Activated CD8-positive, alpha-beta memory T cell treated with anti-CD3 and anti-CD28 coated beads for 24 hours (primary cell): ENCODE results near the gene MBOAT2.
"Not testable (repeated sequence)": the region's sequence is repeated elsewhere in the genome, so short reads cannot be mapped to it uniquely, and the experiment has no call there.

Source experiments
- DNase-seq: peaks from one replicate; pipeline ENCODE4 v3.0.0-alpha.2; 2020

MBOAT2 gene

DNA sequence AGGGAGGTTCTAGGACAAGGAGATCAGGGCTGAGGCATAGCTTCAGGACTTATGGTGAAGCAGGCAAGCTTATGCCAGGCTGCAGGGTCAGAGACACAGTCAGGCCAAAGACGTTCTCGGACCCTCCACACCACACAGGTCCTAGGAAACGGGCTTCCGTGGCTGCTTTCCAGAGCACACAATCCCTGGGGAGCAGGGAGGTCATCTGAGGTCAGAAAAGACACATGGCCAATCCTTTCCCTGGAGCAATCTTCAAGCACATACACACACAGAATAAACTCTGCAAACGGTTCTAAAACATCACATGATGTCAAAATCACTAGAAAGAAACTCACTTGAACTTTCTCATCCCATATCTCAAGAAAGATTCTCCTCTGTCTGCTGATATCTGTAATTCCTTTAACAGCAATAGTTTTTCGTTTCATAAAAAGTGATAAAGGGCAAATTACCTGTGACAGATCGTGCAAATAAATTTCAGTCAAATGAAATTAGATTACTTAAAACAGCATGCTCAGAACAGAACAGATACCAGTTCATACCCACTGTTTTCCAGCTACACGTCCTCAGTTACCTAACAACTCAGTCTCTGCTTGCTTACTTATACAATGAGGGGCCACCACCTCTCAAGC is 63.9 kb downstream of the MBOAT2 start:
- DNase-seq = no peak

DNA sequence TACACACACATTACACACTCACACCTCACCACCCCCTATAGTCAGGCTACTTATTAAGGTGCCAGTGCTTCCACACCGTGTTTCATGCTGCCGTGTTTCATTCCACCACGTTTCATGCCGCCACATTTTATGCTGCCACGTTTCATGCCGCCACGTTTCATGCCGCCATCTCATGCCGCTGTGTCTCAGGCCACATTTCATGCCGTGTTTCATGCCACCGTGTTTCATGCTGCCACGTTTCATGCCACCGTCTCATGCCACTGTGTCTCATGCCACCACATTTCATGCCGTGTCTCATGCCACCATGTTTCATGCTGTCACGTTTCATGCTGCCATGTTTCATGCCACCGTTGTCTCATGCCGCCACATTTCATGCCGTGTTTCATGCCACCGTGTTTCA is 65.1 kb downstream of the MBOAT2 start:
- DNase-seq = no peak

DNA sequence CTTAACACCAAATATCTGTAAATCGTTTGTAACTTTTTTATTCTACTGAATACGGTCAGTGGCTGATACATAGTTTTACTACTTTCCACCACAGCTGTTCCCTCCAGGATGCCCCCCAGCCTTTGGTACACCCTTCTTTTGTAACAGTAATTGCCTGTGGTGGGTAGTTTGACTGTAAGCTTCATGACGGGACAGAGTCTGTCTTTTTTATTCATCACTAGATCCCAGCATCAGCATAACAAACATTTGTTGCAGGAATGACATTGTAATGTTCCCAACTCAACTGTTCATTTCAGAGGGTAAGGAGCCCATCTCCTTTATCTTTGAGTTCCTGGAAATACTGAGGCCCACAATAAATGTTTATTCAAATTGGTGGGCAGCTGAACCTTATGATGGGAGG is 67.5 kb downstream of the MBOAT2 start:
- no peak for DNase-seq

DNA sequence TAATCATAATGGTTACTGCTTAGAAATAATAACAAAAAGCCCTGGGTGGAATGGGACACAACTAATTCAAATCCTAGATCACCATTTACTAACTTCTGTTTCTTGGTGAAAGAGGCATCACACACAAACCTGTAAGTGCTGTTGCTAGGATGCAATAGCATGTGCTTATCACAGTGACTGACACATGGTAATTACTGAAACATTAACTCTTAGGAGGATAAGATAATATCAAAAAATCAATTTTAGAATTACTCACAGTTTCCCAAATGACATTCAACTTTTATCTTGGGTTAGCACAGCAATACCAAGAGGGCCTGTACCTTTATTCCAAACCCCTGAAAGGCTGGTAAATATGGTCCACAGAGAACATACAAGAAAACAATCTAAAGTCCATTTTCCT is 69.1 kb downstream of the MBOAT2 start:
- no peak for DNase-seq

DNA sequence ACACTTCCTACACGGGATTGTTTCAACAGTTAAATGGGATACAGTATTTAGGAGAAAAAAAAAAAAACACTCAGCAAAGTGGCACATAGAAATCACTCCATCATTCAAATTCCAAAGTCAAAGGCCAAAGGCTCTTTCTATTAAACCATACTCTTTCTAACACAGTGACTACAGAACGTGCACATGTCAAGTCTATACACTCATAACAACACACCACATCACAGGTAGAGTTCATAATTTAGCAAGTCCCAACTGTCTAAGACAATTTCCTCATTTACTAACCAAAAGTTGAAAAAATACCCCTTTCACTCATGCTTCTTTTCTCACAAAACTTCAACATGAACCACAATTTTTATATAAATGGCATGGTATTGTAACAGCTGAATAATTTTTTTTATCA is 70.8 kb downstream of the MBOAT2 start:
- no peak for DNase-seq

DNA sequence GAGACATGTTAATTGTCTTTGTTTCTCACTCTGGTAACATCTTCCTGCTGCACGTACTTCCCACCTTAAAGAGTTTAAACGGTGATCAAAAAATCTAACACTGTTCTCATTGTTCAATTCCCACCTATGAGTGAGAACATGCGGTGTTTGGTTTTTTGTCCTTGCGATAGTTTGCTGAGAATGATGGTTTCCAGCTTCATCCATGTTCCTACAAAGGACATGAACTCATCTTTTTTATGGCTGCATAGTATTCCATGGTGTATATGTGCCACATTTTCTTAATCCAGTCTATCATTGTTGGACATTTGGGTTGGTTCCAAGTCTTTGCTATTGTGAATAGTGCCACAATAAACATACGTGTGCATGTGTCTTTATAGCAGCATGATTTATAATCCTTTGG is 73.3 kb downstream of the MBOAT2 start:
- DNase-seq = not testable (repeated sequence)

DNA sequence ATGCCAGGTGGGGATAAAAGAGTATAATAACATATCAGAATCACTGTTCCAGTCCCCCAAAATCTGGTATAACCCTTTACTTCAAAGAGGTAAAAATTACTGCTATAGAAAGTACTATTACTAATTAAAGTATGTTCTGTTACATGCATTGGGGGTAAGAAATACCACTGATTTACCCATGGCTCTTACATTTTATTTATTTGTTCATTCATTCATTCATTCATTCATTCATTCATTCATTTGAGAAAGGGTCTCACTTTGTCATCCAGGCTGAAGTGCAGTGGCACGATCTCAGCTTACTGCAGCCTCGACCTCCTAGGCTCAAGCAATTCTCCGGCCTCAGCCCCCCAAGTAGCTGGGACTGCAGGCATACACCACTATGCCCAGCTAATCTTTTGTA is 74.4 kb downstream of the MBOAT2 start:
- no peak for DNase-seq

DNA sequence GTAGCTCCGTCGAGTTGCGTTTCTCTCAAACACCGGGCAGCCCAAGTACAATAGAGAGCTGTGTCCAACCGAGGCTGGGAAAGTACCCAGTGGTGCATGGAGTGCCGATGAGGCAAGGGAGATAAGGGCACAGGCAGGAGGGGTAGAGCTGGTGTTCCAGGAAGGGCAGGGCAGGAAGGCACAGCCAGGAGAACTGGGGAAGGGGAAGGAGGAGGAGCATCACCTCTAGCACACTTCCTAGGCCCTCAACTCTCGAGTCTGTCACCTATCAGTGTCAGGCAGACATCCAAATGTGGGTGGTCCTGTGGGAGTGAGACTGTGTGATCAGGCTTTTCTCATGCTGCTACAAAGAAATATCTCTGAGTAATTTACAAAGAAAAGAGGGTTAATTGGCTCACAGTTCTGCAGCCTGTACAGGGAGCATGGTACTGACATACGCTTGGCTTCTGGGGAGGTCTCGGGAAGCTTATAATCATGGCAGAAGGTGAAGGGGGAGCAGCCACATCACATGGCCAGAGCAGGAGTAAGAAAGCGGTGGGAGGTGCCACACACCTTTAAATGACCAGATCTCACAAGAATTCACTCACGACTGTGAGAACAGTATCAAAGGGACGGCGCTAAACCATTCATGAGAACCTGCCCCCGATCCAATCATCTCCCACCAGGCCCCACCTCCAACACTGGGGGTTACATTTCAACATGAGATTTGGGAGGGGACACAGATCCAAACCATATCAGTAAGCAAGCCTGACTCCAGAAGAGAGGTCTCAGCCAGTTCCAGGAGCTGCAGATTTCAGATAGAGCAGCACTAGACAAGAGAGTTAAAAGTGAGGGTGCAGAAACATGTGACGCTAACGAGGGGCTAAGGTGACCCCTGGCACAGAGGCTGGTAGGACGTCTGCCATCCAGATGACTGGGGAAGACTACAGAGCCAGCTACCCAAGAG is 75.7 kb downstream of the MBOAT2 start:
- no peak for DNase-seq

DNA sequence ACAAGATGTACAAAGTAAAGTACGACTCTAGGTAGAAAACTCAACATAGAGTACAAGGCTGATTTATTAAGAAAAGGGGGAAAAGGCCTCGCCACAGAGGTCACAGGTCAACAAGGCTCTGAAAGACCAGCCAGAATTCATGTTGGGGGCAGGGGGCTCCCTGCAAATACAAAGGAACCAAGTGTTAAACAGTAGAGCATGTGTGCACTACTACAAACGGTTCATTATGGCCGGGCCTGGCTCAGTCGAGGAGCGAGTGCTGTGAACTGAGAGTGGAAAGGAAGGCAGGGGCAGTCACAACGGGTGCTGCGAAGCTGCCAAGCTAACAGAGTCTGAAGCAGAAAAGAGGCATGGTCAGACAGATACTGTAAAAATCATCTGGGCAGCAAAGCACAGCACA is 77.1 kb downstream of the MBOAT2 start:
- DNase-seq = no peak

DNA sequence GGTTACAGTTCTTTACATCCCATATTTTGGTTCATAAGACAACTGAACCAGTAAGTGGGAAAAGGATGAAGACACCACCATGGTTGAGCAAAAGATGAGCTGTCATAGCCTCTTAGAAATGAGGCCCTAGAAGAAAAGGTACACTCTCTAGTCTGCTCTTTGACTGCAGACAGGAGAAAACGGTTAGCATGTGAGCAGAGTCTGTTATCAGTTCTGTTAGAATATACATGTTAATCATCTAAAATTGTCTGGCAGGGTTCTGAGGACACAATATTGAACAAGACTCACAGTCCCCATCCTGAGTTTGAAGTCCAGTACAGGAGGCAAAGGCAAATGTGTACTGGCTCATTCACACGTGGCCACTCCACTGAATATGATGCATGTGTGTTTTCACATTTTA is 78.1 kb downstream of the MBOAT2 start:
- no peak for DNase-seq

DNA sequence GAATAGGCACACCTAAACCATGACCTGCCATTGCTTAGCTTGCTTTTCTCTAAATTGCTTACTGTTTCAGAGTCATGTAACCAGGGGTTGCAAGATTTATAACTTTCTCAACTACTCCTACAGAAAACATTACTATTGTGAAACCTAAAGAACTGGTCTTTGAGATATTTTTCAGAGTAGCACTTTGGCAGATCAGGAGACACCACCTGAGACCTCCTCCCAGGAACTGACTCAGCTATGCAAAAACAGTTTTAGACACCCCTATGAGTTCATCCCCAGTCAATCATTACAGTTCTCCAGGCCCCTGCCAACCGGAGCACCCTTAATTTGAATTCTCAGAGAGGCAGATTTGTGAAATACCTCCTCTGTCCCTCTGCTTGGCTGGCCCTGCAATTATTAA is 80.3 kb downstream of the MBOAT2 start:
- no peak for DNase-seq

DNA sequence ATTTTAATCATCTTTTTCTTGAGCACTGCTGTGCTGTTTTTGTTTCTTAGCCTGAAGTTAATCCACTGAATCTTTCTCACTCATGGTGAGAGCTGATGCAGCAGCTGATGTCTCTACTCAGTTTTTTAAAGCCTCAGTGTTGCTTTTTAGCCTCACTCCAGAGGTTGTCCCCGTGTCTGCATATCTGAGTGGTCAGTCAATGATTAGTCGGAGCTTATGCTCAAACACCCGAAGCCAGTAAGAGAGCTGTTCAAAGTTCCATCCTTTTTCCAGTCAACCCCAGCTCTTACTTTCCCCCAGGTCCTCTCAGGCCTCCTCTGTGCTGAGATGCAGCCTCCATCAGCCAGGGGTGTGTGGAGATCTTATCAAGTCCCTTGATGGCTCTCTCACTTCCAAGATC is 81.1 kb downstream of the MBOAT2 start:
- DNase-seq = no peak

DNA sequence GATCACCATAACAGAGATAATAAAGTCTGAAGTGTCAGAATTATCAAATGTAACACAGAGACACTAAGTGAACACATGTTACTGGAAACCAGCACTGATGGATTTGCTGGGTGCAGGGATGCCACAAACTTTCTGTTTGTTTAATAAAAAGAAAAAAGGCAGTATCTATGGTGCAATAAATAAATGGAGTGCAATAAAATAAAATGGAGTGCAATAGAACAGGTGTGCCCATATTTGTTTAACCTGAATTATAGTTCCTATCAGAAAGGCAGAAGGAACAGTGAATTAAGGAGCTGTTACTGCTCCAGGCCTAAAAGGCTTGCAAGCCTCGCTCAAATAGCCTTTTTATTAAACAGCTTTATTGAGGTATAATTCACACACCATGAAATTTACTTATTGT is 85.1 kb downstream of the MBOAT2 start:
- no peak for DNase-seq

DNA sequence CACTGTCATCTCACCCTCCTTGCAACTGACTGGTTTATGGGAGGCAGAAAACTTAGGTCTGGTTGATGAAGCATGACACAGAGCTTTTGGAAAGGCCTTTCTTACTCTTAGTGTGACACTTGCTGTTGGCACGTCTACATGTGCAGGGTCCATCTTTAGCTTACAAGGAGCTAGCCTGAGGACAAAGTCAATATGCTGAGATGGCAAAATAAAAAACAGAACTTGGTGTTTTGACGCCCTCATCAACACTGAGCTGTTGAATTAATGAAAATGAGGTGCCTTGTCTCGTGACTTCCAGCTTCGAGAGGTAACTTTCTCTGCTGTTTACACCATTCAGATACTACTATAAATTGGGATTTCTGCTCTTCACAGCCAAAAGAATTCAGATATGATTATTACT is 87.5 kb downstream of the MBOAT2 start:
- no peak for DNase-seq

DNA sequence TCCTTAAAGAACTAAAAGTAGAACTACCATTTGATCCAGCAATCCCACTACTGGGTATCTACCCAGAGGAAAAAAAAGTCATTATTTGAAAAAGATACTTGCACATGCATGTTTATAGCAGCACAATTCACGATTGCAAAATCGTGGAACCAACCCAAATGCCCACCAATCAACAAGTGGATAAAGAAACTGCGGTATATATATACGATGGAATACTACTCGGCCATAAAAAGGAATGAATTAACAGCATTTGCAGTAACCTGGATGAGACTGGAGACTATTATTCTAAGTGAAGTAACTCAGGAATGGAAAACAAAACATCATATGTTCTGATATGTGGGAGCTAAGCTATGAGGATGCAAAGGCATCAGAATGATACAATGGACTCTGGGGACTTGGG is 89.7 kb downstream of the MBOAT2 start:
- DNase-seq = not testable (repeated sequence)

DNA sequence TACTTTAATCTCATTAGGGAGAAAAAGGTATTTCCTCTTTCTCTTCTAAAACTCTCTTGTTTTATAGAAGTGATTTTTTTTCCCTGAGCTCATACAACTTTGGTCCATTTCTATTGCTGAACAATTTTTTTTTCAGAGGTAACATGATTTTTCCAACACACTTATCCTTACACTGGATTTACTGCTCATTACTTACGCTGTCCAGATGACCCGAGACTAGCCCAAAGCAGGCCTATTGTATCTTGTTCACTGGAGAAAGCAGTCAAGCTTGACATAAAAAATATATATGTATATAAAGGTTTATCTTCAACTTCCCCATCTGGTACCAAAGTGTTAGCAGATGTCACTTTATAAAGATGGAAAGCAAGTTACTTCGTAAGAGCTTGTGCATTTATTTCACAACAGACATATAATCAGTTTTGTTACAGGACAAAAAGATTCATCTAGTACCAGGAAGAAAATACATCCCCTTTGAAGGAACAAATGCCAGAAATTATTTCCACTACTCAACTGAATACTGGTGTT is 95.7 kb downstream of the MBOAT2 start:
- DNase-seq = no peak

DNA sequence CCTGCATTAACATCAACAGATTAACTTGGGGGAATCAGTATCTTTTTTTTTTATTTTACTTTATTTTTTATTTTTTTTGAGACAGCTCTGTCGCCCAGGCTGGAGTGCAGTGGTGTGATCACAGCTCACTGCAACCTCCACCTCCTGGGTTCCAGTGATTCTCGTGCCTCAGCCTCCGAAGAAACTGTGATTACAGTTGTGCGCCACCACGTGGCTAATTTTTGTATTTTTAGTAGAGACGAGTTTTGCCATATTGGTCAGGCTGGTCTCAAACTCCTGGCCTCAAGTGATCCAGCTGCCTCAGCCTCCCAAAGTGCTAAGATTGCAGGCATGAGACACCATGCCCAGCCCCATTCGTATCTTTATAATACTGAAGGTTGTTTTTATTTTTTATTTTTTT is 99.6 kb downstream of the MBOAT2 start:
- DNase-seq = not testable (repeated sequence)

DNA sequence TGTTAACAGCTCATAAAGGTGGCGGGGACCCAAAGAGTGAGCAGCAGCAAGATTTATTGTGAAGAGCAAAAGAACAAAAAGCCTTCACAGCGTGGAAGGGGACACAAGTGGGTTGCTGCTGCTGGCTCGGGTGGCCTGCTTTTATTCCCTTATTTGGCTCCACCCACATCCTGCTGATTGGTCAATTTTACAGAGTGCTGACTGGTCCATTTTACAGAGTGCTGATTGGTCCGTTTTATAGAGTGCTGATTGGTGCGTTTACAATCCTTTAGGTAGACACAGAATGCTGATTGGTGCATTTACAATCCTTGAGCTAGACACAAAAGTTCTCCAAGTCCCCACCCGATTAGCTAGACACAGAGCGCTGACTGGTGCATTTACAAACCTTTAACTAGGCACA is 100.7 kb downstream of the MBOAT2 start:
- DNase-seq = not testable (repeated sequence)

DNA sequence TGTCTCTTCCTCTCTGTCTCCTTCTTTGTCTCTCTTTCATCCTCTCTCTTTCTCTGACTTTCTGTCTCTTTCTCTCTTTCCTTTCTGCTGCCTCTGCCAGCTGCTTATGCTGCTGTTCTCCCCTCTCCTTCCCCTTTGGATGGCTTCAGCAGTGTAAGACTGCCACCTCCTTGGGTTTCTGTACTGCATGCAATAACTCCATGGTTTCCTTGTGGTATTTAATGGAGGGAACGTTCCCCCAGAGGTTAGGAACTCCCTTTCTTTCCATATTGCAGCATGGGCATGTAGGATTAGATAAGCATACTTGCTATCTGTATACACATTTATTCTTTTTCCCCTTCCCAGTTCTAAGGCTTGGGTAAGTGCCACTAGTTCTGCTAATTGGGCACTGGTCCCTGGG is 106.3 kb downstream of the MBOAT2 start:
- not testable (repeated sequence) for DNase-seq

DNA sequence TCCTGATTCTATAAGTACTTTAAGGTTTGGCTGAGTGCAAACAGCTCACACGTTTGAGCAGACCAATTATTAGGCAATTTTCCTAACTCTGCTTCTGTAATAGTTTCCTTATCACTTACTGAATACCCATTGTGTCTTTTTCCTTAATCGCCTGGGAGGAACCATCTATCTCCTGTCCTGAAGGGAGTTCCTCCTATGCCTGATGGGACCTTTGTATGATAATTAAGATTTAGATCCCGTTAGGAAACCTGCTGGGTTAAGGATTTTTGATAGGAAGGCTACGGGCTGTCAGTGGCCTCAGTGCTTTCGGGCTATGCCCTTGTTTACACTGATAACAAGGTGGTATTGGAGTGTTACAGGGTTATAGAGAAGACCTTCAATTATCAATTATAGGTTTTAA is 106.8 kb downstream of the MBOAT2 start:
- not testable (repeated sequence) for DNase-seq

DNA sequence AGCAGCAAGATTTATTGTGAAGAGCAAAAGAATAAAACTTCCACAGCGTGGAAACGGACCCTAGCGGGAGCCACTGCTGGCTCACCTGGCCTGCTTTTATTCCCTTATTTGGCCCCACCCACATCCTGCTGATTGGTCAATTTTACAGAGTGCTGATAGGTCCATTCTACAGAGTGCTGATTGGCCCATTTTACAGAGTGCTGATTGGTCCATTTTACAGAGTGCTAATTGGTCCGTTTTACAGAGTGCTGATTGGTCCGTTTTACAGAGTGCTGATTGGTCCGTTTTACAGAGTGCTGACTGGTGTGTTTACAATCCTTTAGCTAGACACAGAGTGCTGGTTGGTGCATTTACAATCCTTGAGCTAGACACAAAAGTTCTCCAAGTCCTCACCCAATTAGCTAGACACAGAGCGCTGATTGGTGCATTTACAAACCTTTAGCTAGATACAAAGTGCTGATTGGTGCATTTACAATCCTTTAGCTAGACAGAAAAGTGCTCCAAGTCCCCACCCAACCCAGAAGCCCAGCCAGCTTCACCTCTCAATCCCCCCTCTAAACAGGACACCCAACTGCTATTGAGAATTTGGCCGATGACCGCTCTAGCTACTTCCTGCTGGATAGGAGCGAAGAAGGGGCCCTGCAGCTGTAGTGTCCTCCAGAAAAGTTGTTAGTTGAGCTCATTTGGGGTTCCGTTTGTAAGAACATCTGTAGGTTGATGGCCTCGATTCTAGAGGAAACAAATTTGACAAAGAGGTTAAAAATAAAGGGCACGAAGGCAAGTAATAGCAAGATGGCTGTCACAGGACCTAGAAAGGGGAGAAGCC is 108.2 kb downstream of the MBOAT2 start:
- DNase-seq = not testable (repeated sequence)

DNA sequence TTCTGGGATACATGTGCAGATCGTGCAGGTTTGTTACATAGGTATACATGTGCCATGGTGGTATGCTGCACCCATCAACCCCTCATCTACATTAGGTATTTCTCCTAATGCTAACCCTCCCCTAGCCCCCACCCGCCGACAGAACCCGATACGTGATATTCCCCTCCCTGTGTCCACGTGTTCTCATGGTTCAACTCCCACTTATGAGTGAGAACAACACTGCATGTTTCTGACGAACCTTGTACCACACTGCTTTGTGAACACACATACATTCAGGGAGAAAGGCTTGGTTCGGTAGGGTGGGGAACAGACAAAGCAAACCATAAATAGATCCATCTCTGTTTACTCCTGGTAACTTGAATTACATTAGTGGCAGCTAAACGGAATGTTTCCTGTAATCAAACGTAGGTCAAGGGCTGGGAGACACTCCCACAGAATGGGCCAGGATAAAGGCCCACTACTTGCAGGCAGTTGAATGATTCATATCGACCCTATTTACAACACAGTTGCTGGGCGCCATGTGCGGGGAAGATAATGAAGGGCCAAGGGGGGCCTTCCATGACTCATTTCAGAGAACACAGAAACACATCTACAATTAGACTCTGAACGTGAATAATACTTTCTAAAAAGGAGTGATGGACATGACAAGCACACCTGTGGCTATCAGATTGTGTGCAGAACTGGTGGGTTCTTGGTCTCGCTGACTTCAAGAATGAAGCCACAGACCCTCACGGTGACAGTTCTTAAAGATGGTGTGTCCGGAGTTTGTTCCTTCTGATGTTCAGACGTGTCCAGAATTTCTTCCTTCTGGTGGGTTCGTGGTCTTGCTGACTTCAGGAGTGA is 109.3 kb downstream of the MBOAT2 start:
- DNase-seq = no peak
